HFFc6 (cell line): ENCODE measurements around the gene POLR3H. TPM values are rescaled to one million over a fixed set of nuclear protein-coding genes. Genes with fewer than 3 reads are reported as not detected.

Experiments
- DNase-seq: peaks from one replicate; pipeline ENCODE4 v3.0.0-alpha.2; 2018
- H3K27ac Mint-ChIP-seq: 2 replicates; pipeline ENCODE4 v1.8.0; 2020; ENCODE audit warnings: mild to moderate bottlenecking, mixed read lengths
- H3K27me3 Mint-ChIP-seq: 2 replicates; pipeline ENCODE4 v1.8.0; 2021; ENCODE audit warnings: mild to moderate bottlenecking, moderate library complexity, mixed read lengths; ENCODE audit not compliant: insufficient read depth
- H3K36me3 Mint-ChIP-seq: 2 replicates; pipeline ENCODE4 v1.8.0; 2021; ENCODE audit warnings: low read depth, mixed read lengths
- H3K4me1 Mint-ChIP-seq: 2 replicates; pipeline ENCODE4 v1.8.0; 2020; ENCODE audit warnings: low read depth, mixed read lengths
- H3K4me3 Mint-ChIP-seq: 2 replicates; pipeline ENCODE4 v1.8.0; 2020; ENCODE audit warnings: mild to moderate bottlenecking, moderate library complexity, mixed read lengths
- H3K9me3 Mint-ChIP-seq: 2 replicates; pipeline ENCODE4 v1.8.0; 2020; ENCODE audit warnings: mild to moderate bottlenecking, mixed read lengths
- CTCF ChIP-seq: fragments of 200-600 bp; sonication (generic); IDR thresholded peaks from 2 replicates; pipeline ENCODE4 v1.5.0; 2021; ENCODE audit warnings: antibody characterized with exemption, mild to moderate bottlenecking
- total RNA-seq, 6 experiments: library from RNA; stranded (reverse); fragmentation: NEBNext Ultra II Directional; extraction: Animal tissue kit (Norgen Biotek cat#: 25700); gene quantifications; 2 replicates in 1 of 6; 3 replicates in 5 of 6; pipeline ENCODE4 v1.2.3, GENCODE V29; 2021

POLR3H gene
- total RNA-seq, 6 experiments from 2014 or later: 50.9 to 72.1 (median 56.0) TPM

- H3K27ac Mint-ChIP-seq: peak overlapping the region; percentile 60
- peaks cover 6% of the 10 kb centered on the region; the same call in 1 of the 2 replicates for H3K36me3 Mint-ChIP-seq
- TF ChIP-seq CTCF: no peak
- DNase-seq: no peak
- no peaks in the 10 kb centered on the region for H3K9me3 Mint-ChIP-seq
- peaks cover 11% of the 10 kb centered on the region for H3K4me1 Mint-ChIP-seq
- peaks cover 31% of the 10 kb centered on the region for H3K27me3 Mint-ChIP-seq
- H3K4me3 Mint-ChIP-seq: no peak overlapping the region; the same call in 1 of the 2 replicates
Observed at GRCh38 chr22:41526226-41526829, 17.9 kb downstream of the POLR3H start.

- Mint-ChIP-seq H3K4me3 (no peak overlapping the region), H3K4me1 (peaks cover 11% of the 10 kb centered on the region), H3K9me3 (no peaks in the 10 kb centered on the region), H3K27ac (peak overlapping the region; percentile 60), H3K36me3 (peaks cover 6% of the 10 kb centered on the region; the same call in 1 of the 2 replicates), H3K27me3 (peaks cover 31% of the 10 kb centered on the region)
- DNase-seq: no peak
- TF ChIP-seq CTCF: no peak
Observed at GRCh38 chr22:41525450-41526225, 18.6 kb downstream of the POLR3H start.

GRCh38 chr22:41524809-41525449 lies 19.3 kb downstream of the POLR3H start:
- Mint-ChIP-seq H3K4me1 (peaks cover 11% of the 10 kb centered on the region), H3K9me3 (no peaks in the 10 kb centered on the region), H3K27ac (peak overlapping the region; percentile 60; the same call in 1 of the 2 replicates), H3K27me3 (peaks cover 31% of the 10 kb centered on the region), H3K36me3 (peaks cover 6% of the 10 kb centered on the region; the same call in 1 of the 2 replicates), H3K4me3 (no peak overlapping the region)
- no peak for DNase-seq
- peak; percentile 27; the same call in 1 of the 2 replicates for TF ChIP-seq CTCF

- TF ChIP-seq CTCF: no peak
- peaks cover 33% of the 10 kb centered on the region for H3K27me3 Mint-ChIP-seq
- peaks cover 11% of the 10 kb centered on the region for H3K4me1 Mint-ChIP-seq
- H3K4me3 Mint-ChIP-seq: no peak overlapping the region; the same call in 1 of the 2 replicates
- H3K36me3 Mint-ChIP-seq: peaks cover 6% of the 10 kb centered on the region; the same call in 1 of the 2 replicates
- DNase-seq: no peak
- H3K27ac Mint-ChIP-seq: peak overlapping the region; percentile 69
- no peaks in the 10 kb centered on the region for H3K9me3 Mint-ChIP-seq
Observed at GRCh38 chr22:41524251-41524661, 20.0 kb downstream of the POLR3H start.

DNA sequence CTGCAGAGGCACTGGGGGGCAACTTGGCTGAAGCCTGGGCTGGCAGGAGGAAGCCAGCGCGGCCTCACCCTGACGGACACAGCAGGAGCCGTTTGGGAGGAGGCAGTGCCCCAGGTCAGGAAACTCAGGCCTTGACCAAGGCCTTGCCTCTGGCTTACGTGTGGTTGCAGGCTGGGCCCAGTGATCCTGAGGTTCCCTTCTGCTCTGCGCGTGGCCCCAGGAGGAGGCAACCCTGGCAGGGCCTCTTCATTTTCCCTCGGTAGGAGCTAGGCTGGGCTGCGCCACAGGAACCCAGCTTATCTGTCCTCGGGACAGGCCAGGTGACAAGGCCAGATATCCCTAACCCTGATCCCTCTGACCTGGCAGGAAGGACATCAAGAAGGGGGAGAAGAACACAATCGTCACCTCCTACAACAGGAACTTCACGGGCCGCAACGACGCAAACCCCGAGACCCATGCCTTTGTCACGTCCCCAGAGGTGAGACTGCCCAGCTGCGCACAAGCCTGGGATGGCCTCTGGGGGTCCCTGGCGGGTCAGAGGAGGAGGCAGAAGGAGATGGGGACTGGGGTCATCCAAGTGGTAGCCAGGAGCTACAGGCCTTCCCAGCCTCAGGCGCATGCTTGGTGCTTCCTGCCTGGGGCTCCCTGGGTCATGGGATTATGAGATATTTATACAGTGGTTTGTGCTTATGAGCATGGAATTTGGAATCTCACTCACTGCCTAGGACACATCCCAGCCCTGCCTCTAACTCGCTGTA lies 20.6 kb downstream of the POLR3H start:
- Mint-ChIP-seq H3K9me3 (no peaks in the 10 kb centered on the region), H3K4me1 (peaks cover 11% of the 10 kb centered on the region), H3K27ac (peak overlapping the region; percentile 69), H3K4me3 (no peak overlapping the region), H3K36me3 (peaks cover 2% of the 10 kb centered on the region; the same call in 1 of the 2 replicates), H3K27me3 (peaks cover 30% of the 10 kb centered on the region)
- TF ChIP-seq CTCF: no peak; the same call in 1 of the 2 replicates
- peak; percentile 51 for DNase-seq
